GM19351 (cell line): Measurements from ENCODE around the gene SYF2.
"Not testable (repeated sequence)": the region's sequence is repeated elsewhere in the genome, so short reads cannot be mapped to it uniquely, and the experiment has no call there.

ENCODE experiments used
- ATAC-seq: cut with Tn5 transposase; IDR thresholded peaks from one replicate; pipeline ENCODE4 v1.9.1; 2021; ENCODE audit warnings: mild to moderate bottlenecking, moderate library complexity; ENCODE audit not compliant: unreplicated experiment

Gene SYF2

DNA sequence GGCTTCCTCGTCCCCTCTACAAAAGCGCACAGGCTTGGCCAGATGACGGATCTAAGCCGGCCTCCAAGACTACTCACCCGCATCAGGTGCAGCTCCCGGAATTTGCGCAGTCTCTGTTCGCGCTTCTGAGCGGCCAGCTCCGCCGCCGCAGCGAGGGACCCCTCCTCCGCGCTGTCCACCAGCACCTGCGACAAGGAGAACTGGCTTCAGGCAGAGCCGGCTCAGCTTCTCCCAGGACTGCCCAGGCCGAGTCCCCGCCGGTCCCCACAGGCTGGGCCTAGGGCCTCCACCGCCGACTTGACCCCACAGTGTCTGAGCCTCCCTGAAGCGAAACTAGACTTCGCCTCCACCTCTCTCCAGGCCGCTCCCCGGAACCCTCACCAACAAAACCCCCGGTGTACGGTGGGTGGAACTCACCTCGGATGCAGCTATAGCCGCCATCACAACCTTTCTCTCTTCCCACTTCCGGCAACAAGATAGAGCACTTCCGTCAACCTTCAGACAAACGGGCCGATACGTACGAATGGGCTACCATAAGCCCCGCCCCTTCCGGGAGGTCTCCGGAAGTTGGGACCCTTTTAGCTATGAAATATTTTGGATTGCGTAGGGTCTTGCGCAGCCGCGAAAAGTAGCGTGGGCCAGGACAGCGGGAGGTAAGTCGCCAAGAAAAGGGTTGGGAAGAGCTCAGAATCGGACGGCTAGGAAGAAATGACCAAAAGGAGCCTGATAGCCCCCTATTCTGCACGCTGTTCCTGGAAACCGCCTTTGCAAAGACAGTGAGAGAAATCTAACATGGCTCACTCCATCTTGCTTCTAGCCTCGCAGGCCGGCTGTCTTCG, at the start of gene SYF2:
SYF2 (minus strand) TSS at position 476 of the 839 bp plus-strand sequence; CDS start at position 441, 35 bp downstream.
- peak; percentile 79 for ATAC-seq

GRCh38 chr1:25279693-25280111, 47.4 kb upstream of the SYF2 start:
- not testable (repeated sequence) for ATAC-seq

DNA sequence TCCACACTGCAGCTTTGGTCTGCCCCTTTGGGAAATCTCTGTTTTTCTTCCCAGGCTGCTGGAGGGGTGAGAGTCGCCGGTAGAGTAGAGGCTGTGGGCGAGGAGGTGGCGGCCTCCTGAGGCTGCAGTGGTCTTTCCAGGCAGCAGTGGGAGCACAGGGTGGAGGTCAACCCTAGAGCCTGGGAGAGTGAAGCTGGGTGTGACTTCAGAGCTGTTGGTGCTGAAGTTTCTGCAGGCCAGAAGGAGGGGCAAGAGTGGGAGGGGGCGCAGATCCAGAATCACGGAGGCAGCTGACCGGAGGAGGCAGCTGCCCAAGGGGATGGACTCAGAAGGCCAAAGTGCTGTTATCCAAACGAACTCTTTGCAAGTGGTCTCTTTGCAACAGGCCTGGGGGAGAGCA, 46.5 kb upstream of the SYF2 start:
- not testable (repeated sequence) for ATAC-seq

DNA sequence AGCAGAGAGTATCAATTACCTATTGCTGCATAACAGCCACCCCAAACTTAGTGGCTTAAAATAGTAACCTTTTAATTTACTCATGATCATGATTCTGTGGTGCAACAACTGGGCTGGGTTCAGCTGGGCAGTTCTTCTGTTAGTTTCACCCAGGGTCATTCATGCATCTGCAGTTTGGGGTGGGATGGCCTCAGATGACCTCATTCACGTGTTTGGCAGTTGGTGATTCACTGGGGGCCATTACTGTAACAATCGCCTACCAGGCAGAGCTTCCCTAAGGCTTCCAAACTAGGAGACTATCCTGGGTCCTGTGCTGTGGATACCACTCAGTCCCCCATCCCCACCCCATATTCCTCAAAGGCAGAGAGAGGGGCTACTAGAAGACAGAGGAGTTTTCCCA, 46.1 kb upstream of the SYF2 start:
- ATAC-seq = not testable (repeated sequence)

GRCh38 chr1:25277295-25277694, 45.0 kb upstream of the SYF2 start:
- not testable (repeated sequence) for ATAC-seq

- ATAC-seq = not testable (repeated sequence)
Measured at GRCh38 chr1:25275648-25276047, 43.3 kb upstream of the SYF2 start.

DNA sequence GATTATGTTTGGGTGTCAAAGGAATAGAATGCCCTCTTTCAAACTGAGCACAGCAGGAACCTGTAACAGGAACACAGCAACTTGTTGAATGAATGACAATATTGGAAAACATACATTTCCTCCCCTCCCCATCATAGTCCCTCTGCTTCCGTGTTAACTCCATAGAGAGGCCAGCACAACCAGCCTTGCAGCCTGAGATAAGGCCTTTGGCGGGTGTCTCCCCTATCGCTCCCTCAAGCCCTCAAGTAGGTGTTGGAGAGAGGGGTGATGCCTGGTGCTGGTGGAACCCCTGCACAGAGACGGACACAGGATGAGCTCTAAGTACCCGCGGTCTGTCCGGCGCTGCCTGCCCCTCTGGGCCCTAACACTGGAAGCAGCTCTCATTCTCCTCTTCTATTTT, 39.9 kb upstream of the SYF2 start, which contains the start of gene RHD:
RHD (plus strand) TSS at position 272 of the 400 bp plus-strand sequence; CDS start at position 311, 39 bp downstream.
- not testable (repeated sequence) for ATAC-seq

DNA sequence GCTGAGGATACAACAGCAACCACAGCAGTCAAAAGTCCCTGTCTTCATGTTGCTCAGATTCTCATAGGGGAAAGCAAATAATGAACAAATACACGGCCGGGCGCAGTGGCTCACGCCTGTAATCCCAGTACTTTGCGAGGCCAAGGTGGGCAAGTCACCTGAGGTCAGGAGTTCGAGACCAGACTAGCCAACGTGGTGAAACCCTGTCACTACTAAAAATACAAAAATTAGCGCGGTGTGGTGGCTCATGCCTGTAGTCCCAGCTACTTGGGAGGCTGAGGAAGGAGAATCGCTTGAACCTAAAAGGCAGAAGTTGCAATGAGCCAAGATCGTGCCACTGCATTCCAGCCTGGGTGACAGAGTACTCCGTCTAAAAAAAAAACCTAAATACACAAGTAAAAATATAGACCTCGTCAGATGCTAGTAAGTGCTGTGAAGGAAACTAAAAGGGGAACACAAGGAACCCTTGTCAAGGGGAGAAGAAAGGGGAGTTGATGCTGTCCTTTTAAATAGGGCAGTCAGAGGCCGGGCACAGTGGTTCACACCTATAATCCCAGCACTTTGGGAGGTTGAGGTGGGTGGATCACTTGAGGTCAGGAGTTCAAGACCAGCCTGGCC, 36.0 kb upstream of the SYF2 start:
- ATAC-seq = not testable (repeated sequence)

DNA sequence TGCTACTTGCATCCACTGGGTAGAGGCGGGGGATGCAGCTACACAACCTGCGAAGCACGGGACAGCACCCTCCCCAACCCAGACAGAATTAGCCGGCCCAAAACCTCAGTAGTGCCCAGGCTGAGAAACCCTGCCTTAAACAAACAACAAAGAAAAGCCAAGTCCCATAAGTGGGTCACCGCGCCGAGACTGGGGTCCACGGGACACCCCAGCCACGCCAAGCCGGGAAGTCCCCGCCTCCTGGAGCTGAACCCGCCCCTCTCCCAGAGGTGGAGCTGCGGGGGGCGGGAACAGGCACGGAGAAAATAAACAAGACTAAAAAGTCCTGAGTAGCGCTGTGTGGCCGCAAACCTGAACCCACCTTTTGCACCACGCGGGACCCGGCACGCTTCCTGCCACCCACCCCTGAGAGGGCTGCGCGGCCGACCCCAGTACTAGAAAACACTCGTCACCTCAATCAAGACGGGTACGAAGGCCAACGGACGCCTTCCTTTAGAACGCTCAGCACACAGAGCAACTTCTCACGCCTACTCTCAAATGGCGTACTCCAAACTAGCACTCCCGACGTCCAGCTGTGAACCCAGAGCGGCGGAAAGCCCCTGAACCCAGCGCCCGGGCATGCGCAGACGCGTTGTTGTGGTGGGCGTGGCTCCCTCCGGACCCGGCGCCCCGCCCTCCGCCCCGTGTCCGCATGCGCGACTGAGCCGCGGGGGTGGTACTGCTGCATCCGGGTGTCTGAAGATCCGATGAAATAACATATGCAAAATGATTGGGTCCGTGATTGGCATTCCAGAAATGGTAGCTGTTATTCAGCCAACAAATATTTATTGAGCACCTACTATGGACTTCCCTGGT, 35.2 kb upstream of the SYF2 start:
- peak; percentile 76 for ATAC-seq

- peak; percentile 20 for ATAC-seq
Measured at GRCh38 chr1:25266554-25267287, 34.4 kb upstream of the SYF2 start.

GRCh38 chr1:25260336-25260735, 28.0 kb upstream of the SYF2 start:
- not testable (repeated sequence) for ATAC-seq

DNA sequence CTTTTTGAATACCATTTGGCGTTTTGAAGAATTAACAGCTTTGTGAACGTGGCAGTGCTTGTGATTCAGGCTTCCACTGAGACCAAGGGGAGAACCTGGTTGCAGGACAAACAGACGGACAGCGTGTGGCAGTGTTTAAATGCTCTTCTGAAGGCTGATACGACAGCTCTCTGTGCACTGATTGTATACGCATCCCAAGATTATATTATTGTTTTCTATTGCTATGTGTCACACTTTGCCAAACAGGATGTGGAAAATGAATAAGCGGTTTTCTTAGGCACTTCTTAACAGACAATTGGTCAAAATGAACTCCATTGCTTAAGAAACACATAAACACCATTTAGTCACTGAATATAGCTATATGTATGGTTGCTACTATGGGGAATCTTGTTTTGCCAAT, 27.5 kb upstream of the SYF2 start:
- not testable (repeated sequence) for ATAC-seq

GRCh38 chr1:25257196-25257595, 24.9 kb upstream of the SYF2 start:
- no peak for ATAC-seq

DNA sequence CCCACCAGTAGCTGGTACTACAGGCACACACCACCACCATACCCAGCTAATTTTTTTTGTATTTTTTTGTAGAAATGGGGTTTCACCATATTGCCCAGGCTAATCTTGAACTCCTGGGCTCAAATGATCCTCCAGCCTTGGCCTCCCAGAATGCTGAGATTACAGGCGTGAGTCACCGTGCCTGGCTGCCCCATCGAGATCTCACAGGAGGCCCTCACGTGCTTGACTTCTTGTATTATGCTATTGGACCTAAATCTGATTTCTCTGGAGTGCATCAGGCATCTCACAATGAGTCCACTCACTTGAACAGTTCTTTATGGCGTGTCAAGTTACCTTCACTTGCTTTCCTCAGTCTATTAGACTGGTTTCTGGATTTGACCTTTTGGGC, 24.3 kb upstream of the SYF2 start:
- no peak for ATAC-seq

DNA sequence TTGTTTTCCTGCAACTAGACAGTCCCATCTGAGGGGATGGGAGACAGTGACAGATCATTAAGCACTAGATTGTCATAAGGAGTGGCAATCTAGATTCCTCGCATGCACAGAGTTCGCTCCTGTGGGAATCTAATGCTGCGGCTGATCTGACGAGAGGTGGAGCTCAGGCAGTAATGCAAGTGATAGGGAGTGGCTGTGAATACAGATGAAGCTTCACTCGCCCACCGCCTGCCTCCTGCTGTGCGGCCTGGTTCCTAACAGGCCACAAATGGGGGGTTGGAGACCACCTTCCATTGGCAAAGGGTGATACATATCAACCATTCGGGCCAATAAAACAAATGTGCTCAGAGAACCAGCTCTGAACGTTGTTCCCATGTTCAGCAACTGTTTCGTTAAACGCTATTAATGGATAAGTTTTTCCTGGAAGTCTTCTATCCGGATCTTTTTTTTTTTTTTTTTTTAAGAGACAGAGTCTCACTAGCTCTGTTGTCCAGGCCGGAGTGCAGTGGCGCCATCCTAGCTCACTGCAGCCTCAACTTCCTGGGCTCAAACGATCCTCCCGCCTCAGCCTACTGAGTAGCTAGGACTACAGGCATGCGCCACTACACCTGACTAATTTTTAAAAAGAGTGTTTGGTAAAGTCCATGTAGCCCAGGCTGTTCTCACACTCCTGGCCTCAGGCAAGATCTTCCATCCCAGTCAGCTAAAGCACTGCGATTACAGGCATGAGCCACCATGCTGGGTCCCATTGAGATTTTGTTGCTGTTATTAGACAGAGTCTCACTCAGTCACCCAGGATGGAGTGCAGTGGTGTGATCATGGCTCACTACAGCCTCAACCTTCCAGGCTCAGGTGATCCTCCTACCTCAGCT, 23.6 kb upstream of the SYF2 start:
- ATAC-seq = no peak

DNA sequence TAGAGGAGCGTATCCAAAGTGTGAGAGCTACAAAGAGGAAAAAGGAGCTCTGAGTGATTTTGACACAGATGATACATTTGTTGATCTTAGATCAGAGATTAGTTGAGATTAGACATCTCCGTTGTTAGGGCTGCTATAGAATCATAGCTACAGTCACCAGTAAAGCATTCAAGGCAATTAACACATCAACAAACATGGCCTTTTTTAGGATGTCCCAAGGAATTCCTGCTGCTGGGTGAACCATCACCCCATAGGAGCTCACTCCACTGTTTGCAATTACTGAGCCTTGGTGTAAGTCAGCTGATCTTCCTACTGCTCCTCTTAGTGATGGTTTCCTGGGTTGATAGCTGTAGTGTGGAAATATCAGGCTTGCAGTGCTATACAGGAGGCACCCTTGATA, 21.6 kb upstream of the SYF2 start:
- ATAC-seq = no peak

DNA sequence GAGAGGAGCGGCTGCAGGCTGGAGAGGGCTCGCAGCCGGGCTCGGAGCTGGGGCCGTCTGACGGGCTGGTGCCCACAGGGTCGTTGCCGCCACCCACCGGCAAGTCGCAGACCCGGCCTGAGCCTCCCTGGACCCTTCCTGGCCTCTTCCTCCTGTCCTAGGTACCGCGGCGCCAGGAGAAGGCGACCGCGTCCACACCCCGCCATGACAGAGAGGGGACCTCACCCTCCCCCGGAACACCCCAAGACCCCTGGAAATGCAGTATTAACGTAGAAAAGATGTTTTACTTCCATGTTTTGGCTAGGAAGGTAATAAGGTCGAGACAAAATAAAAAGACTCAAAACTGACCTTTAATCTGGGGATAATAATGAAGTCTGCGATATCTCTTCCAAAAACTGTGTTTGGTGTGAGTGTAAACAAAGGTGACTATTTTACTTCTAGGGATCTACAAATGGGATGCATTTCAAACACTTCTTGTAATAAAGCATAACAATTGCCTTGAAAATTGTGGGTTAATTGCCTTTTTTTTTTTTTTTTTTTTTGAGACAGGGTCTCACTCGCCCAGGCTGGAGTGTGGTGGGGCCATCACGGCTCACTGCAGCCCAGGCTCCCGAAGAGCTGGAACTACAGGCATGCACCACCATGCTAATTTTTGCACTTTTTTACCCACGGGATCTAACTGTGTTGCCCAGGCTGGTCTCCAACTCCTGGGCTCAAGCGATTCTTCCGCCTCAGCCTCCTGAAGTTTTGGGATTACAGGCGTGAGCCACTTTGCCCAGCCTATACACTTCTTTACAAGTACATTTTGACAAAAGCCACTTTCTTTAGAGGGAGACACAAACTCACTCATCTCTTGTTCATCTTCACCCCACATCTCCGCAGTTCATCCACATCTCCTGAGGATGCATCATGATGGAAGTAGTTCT, 15.8 kb upstream of the SYF2 start:
- peak; percentile 56 for ATAC-seq

- peak; percentile 90 for ATAC-seq
Measured at GRCh38 chr1:25247024-25247828, 14.9 kb upstream of the SYF2 start, which contains the start of gene RSRP1. Gene RSRP1 (minus strand): TSS chr1:25247454. CDS start chr1:25246963, 491 bp downstream.
